Measurements from ENCODE around the gene IRAK1.

DNA sequence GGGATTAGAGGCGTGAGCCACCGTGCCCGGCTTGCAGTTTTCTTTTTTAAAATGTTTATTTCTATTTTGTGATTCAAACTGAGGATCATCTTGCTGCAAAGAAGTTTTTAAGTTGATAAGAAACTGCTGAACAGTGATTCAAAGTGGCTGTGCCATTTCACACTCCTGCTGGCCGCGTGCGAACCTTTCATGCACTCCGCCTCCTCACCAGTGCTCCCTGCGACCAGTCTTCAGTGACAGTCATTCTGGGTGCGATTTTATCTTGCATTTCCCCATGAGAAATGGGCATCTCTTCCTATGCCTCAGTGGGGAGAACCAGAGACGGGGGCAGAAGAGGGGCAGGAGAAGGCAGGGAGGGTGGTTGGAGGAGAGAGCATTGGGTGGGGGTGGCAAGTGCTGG lies 25.7 kb downstream of the IRAK1 start:
- TF ChIP-seq CTCF (IDR thresholded peaks at IDR 0.05 in 2 of 3, conservative IDR thresholded peaks at IDR 0.05 in 1 of 3; ENCODE audit: borderline replicate concordance in 1 of 3, insufficient read depth in 1 of 3, low read depth in 2 of 3, low read length in 2 of 3) (no peak), EZH2phosphoT487 (IDR thresholded peaks at IDR 0.05; ENCODE audit: borderline replicate concordance) (no peak), EZH2 (IDR thresholded peaks at IDR 0.05) (no peak), RAD21 (IDR thresholded peaks at IDR 0.05; ENCODE audit: low read depth) (no peak), POLR2A (IDR thresholded peaks at IDR 0.05; ENCODE audit: borderline replicate concordance, extremely low read depth, insufficient read depth, insufficient read length) (no peak), CEBPB (IDR thresholded peaks at IDR 0.05; ENCODE audit: low read depth) (no peak), POLR2AphosphoS5 (IDR thresholded peaks at IDR 0.05; ENCODE audit: low read depth, low read length) (no peak), ZNF274 (IDR thresholded peaks at IDR 0.05; ENCODE audit: low read depth, low read length) (no peak)
